GM12874 (cell line): ENCODE data around the gene PSMD9.

Experiments used
- CTCF ChIP-seq: IDR thresholded peaks from 2 replicates; pipeline ENCODE4 v1.5.1; 2011; ENCODE audit warnings: low read depth, mild to moderate bottlenecking, control low read depth, low read length, moderate library complexity; ENCODE audit not compliant: insufficient read depth

The PSMD9 gene

GRCh38 chr12:121871467-121871866 is 17.1 kb upstream of the PSMD9 start:
- no peak for TF ChIP-seq CTCF

DNA sequence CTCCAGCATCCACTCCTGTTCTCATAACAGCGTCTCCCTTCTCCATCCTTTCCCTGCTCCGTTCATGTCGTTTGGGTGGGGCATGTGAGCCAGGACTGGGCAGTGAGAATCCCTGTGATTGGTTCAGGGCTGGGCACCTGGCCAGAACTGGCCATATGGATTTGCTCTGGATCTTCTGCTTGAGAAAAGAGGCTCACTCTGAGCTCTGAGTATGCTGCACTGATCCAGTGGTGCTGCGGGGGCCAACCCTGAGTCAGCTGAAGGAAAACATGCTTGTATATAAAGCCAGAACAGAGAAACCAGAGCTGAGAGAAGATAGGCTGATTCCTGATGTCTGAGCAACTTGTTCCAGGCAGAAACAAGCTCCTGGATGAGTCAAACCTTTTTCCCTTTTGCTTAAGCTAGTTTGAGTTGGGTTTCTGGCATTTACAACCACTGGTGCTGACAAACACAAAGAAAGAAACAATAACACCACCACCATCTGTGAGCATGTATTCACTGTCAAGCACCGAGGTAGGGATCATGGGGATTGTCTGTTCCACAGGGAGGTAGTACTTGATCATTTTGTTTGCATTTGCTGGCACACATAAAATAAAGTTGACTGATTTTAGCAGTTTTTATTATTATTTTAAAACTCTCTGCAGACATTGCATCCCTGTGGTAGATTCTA is 15.9 kb upstream of the PSMD9 start:
- TF ChIP-seq CTCF: no peak

DNA sequence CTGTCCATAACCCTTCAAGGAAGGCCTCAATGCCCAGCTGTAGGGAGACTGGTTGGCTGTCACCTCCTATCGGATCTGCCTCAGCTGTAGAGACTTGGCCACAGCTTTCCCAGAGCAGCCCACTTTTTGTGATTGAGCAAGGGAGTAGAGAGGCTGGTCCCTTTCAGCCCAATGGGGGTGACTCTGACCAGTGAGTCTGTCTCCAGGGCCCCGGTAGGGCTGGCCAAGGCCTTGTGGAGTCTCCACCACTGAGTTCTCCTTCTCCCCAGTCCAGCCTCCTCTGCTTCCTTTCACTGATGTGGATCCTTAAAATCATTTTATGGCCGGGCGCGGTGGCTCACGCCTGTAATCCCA is 15.4 kb upstream of the PSMD9 start:
- no peak for TF ChIP-seq CTCF

DNA sequence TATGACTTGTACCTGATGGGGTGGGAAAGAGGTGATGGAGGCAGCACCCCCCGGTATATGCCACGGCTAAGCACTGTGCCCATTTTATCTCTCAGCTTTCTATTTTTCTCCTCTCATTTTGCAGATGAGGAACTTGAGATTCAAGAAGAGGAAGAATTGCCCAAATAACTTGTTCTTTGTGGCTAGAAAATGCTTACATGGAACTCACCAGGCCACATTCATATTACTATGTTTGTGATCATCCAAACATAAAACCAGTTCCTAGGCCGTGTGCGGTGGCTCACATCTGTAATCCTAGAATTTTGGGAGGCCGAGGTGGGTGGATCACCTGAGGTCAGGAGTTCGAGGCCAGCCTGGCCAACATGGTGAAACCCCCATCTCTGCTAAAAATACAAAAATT is 14.5 kb upstream of the PSMD9 start:
- no peak for TF ChIP-seq CTCF

DNA sequence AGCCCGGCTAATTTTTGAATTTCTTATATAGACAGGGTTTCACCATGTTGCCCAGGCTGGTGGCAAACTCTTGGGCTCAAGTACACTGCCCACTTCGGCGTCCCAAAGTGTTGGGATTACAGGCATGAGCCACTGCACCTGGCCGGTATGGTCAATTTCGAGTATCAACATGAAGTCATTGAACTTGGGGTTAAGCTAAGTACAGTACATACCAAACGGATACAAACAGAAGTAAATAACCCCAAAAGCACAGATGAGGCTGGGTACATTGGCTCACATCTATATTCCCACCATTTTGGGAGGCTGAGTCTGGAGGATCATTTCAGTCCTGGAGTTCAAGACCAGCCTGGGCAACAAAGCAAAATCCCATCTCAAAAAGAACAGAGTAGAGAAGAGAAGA is 13.0 kb upstream of the PSMD9 start:
- no peak for TF ChIP-seq CTCF

GRCh38 chr12:121883315-121883660 is 5.3 kb upstream of the PSMD9 start:
- TF ChIP-seq CTCF: no peak

DNA sequence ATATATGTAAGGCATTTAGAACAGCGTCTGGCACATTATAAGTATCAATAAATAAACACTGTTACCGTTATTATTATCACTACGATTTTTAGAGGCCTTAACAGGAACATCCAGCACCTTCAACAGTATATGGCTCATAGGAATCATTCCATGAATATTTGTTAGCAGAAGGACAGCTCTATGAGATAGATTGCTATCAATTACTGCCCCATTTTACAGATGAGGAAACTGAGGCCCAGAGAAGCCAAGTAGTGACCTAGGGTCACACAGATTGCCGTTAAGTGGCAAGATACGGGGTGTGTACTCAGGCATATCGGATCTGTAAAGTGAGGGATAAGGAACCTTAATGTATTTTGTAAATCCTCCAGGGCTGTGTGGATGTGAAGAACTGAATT is 510 bp upstream of the PSMD9 start:
- no peak for TF ChIP-seq CTCF

- no peak for TF ChIP-seq CTCF
Measured at GRCh38 chr12:121889274-121889624, 659 bp downstream of the PSMD9 start.
